Dendritic cell treated with granulocyte-macrophage colony-stimulating factor and Interleukin-4, amounts not matched to agents 40 ng/mL and 50 ng/mL, for 4 days (primary cell): ENCODE measurements around the gene ZNF831.

ENCODE experiments used
- H3K27ac Mint-ChIP-seq: one replicate; pipeline ENCODE4 v1.8.0; 2022; ENCODE audit warnings: mild to moderate bottlenecking, mixed read lengths
- H3K27me3 Mint-ChIP-seq: one replicate; pipeline ENCODE4 v1.8.0; 2022; ENCODE audit warnings: mild to moderate bottlenecking, mixed read lengths
- H3K36me3 Mint-ChIP-seq: one replicate; pipeline ENCODE4 v1.8.0; 2022; ENCODE audit warnings: low read depth, mixed read lengths
- H3K4me1 Mint-ChIP-seq: one replicate; pipeline ENCODE4 v1.8.0; 2022; ENCODE audit warnings: low read depth, mixed read lengths
- H3K4me3 Mint-ChIP-seq: one replicate; pipeline ENCODE4 v1.8.0; 2022; ENCODE audit warnings: mild to moderate bottlenecking, moderate library complexity, mixed read lengths
- H3K9me3 Mint-ChIP-seq: one replicate; pipeline ENCODE4 v1.8.0; 2022; ENCODE audit warnings: mixed read lengths
- intact Hi-C: fragments of 100-400 bp; cut with micrococcal nuclease; formaldehyde crosslinking; loops from one replicate; pipeline ENCODE4 v1.15.0; 2022

The ZNF831 gene

DNA sequence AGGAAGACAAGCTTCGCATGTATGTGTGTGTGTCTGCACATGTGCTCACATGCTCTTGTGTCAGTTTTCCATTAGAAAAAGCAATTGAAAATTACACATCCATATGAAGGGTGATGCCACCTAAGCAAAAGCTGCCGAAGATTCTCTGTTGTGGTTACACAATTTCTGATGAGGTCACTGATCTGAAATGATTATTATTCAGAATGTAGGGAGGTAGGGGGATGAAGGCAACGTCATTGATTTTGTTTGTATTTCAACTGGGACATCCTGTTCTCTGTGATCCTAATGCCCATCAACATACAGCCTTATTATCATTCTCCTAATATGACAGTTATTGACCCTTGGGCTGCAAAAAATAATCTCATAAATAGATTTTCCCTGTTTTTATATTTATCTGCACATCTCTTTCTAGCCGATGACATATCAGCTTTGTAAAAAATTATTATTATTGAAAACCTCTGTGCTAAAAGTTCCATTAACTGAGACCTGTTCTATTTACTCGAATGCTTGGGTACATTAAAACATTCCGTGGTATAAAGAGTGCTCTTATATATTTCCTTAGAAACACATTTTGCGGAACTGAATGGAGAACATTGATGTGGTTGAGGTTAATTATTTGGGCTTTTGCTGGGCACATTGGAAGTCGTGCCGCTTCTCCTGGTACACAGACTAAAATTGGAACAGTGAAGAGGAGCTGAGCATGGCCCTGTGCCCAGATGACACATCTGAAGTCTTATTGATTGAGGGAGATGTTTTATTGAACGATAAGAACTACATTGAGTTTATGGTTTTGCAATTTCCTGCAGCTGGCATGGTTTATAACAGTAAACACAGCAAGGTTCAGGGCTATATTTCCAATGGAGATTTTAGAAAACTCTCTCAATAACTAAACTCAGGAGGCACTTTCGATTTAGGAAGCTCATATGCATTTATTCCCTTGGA, 51.3 kb downstream of the ZNF831 start:
- no peaks in the 10 kb centered on the region for H3K36me3 Mint-ChIP-seq
- H3K27me3 Mint-ChIP-seq = peaks cover 3% of the 10 kb centered on the region
- H3K27ac Mint-ChIP-seq = no peak overlapping the region
- H3K4me1 Mint-ChIP-seq = peaks cover 5% of the 10 kb centered on the region
- no peaks in the 10 kb centered on the region for H3K9me3 Mint-ChIP-seq
- intact Hi-C loops = loop anchor here (10.0 kb wide), 1 partner anchor 190 kb away; no protein-coding TSS in a partner anchor
- H3K4me3 Mint-ChIP-seq = no peak overlapping the region

DNA sequence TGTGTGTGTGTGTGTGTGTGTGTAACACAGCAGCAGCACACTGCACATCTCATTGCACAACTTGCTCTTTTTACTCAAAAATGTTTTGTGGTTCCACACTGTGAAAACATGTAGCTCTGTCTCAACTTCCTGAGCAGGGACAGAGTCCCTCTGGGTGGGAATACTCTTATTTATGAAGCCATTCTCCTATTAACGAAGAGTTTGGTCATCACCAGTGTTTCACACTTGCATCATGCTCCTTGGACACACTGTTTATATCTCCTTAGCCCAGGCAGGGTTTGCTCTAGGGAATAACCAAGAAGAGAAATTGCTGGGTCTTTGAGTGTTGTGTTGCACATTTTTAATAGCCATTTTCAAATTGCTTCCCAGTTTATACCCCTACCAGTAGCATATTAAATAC, 53.6 kb downstream of the ZNF831 start:
- Mint-ChIP-seq H3K27ac (no peak overlapping the region), H3K9me3 (no peaks in the 10 kb centered on the region), H3K36me3 (no peaks in the 10 kb centered on the region), H3K4me1 (peaks cover 5% of the 10 kb centered on the region), H3K27me3 (peaks cover 24% of the 10 kb centered on the region), H3K4me3 (no peak overlapping the region)
- intact Hi-C loops = loop anchor here (10.0 kb wide), 1 partner anchor 188 kb away; no protein-coding TSS in a partner anchor

DNA sequence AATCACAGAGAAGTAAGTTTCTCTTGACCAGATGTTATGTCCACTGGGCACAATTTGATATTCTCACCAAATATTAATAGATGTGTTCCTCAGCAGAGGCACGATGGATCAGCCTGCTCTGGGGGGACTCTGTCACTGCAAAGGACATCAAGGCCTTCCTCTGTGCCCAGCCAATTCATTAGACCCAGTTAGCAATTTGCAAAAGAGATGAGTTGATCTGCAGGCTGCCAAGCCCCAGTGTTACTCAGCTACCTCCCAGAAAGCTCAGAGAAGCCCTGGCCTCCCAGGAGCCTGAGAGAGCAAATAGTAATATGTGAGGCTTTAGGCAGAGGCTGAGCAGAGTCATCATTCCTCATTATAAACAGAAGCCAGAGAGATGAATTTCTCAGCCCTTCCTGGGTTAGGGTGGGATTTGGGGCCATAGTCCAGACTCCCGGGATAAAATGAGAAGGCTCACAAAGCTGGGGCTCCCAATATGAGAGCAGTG, 54.2 kb downstream of the ZNF831 start:
- peaks cover 10% of the 10 kb centered on the region for H3K4me1 Mint-ChIP-seq
- H3K4me3 Mint-ChIP-seq = no peak overlapping the region
- no peaks in the 10 kb centered on the region for H3K9me3 Mint-ChIP-seq
- H3K36me3 Mint-ChIP-seq = no peaks in the 10 kb centered on the region
- peaks cover 27% of the 10 kb centered on the region for H3K27me3 Mint-ChIP-seq
- intact Hi-C loops = loop anchor here (10.0 kb wide), 1 partner anchor 187 kb away; no protein-coding TSS in a partner anchor
- H3K27ac Mint-ChIP-seq = no peak overlapping the region

DNA sequence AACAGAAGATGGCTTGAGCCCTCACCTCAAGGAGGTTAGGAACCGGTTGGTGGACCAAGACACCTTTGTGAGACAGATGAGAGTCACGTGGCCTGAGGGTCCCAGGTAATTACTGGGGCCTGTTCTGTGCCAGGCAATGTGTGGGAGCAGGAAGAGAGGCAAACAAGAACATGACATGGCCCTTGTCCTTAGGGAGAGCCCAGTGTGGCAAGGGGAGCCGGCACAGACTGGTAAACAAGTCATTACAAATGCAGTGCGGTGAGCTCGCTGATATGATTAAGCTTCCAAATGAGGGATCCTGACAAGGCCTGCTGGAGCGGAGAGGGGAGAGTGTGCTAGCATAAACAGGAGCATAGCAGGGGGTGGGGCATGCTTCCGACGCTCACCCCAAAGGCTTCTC, 55.6 kb downstream of the ZNF831 start:
- no peak overlapping the region for H3K4me3 Mint-ChIP-seq

DNA sequence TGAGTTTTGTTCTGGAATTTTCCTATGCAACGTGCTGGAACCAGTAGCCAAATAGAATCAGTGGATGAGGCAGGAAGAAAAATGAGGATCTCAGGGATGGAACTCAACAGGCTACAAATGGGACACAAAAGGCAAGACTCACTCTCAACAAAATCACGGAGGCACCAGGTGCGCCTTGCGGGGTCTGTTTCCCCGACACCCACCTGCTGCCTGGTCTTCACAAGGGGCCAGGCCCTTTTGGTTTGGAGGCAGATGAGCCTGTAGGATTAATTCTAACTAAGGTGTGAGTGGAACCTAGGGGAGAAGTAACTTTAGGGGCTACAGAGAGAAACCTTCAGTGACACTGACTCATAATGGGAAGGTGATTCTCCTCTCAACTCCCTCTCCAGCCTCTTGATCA, 56.5 kb downstream of the ZNF831 start:
- Mint-ChIP-seq H3K4me3 (no peak overlapping the region), H3K27me3 (peaks cover 49% of the 10 kb centered on the region), H3K9me3 (no peaks in the 10 kb centered on the region)

More for the DNA sequence above, 55.6 kb downstream of the ZNF831 start:
- Mint-ChIP-seq H3K4me1 (peaks cover 16% of the 10 kb centered on the region), H3K36me3 (no peaks in the 10 kb centered on the region), H3K27ac (no peak overlapping the region), H3K27me3 (peaks cover 41% of the 10 kb centered on the region), H3K9me3 (no peaks in the 10 kb centered on the region)
- intact Hi-C loops = loop anchor here (10.0 kb wide), 1 partner anchor 186 kb away; no protein-coding TSS in a partner anchor

GRCh38 chr20:59221049-59221706, 57.6 kb downstream of the ZNF831 start:
- Mint-ChIP-seq H3K27me3 (peaks cover 55% of the 10 kb centered on the region), H3K4me3 (no peak overlapping the region), H3K27ac (no peak overlapping the region), H3K36me3 (no peaks in the 10 kb centered on the region), H3K9me3 (no peaks in the 10 kb centered on the region), H3K4me1 (peaks cover 11% of the 10 kb centered on the region)
- intact Hi-C loops = loop anchor here (5.0 kb wide), 1 partner anchor 349 kb away; no protein-coding TSS in a partner anchor

More for the DNA sequence above, 56.5 kb downstream of the ZNF831 start:
- Mint-ChIP-seq H3K27ac (no peak overlapping the region), H3K36me3 (no peaks in the 10 kb centered on the region), H3K4me1 (peaks cover 12% of the 10 kb centered on the region)
- intact Hi-C loops = loop anchor here (5.0 kb wide), 1 partner anchor 348 kb away; no protein-coding TSS in a partner anchor

- no peaks in the 10 kb centered on the region for H3K36me3 Mint-ChIP-seq
- H3K27me3 Mint-ChIP-seq = peaks cover 56% of the 10 kb centered on the region
Measured at GRCh38 chr20:59221707-59222252, 58.2 kb downstream of the ZNF831 start.

DNA sequence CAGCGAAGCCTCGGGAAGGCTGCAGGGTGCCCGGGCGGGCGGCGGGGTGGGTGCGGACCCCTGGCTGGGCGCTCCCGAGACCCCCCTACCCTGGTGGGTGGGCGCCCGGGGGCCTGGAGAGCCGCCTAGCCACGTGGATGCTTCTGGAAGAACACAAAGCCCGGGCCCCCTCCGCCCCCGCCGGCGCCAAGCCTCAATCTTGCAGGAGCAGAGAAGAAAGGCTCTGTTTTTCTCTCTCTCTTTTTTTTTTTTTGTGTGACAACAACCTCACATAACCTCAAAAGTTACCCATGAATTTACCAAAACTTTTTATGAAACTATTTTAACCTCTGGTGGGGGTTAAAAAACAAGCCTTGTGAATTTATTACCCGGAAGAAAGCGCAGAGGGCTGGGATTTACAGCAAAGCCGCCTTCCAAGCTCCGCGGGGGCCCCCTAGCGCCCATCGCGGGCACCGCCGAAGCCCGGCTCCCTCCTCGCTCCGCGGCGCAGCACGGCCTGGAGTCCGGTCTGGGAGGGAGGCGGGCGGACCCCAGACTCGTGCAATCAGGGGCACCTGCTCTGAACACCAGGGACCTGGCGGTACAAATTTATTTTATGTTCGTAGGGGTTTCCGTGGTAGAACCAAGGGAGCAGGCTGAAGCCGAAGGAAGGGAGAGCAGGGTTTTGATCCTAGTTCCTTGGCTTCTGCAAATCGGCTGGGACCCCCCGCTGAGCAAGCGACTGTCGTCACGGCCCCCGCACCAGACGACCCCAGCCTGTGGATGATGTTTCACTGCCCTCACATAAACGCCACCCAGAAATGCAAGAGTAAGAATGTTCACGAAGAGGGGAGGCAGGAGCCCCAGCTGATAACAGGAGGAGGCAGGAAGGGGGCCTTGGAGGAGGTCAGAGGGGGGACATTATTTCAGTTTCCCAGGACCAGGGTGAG, 58.9 kb downstream of the ZNF831 start:
- peaks cover 56% of the 10 kb centered on the region for H3K27me3 Mint-ChIP-seq
- H3K9me3 Mint-ChIP-seq = no peaks in the 10 kb centered on the region
- no peaks in the 10 kb centered on the region for H3K36me3 Mint-ChIP-seq
- intact Hi-C loops = loop anchor here (2.0 to 5.0 kb wide), 3 partner anchors 134 to 350 kb away; no protein-coding TSS in a partner anchor
- peak overlapping the region; percentile 73 for H3K4me3 Mint-ChIP-seq
- H3K27ac Mint-ChIP-seq = peak overlapping the region; percentile 44
- peaks cover 11% of the 10 kb centered on the region for H3K4me1 Mint-ChIP-seq

More at GRCh38 chr20:59221707-59222252, 58.2 kb downstream of the ZNF831 start:
- Mint-ChIP-seq H3K27ac (no peak overlapping the region), H3K4me1 (peaks cover 11% of the 10 kb centered on the region), H3K4me3 (peak overlapping the region; percentile 73), H3K9me3 (no peaks in the 10 kb centered on the region)
- intact Hi-C loops = loop anchor here (2.0 to 5.0 kb wide), 3 partner anchors 133 to 349 kb away; no protein-coding TSS in a partner anchor

GRCh38 chr20:59223182-59223601, 59.6 kb downstream of the ZNF831 start:
- no peak overlapping the region for H3K4me3 Mint-ChIP-seq
- H3K36me3 Mint-ChIP-seq = no peaks in the 10 kb centered on the region
- H3K9me3 Mint-ChIP-seq = no peaks in the 10 kb centered on the region
- no peak overlapping the region for H3K27ac Mint-ChIP-seq
- intact Hi-C loops = loop anchor here (2.0 to 5.0 kb wide), 3 partner anchors 134 to 351 kb away; no protein-coding TSS in a partner anchor
- H3K27me3 Mint-ChIP-seq = peaks cover 56% of the 10 kb centered on the region
- peaks cover 11% of the 10 kb centered on the region for H3K4me1 Mint-ChIP-seq

- Mint-ChIP-seq H3K4me3 (no peak overlapping the region), H3K36me3 (no peaks in the 10 kb centered on the region), H3K27ac (no peak overlapping the region), H3K9me3 (peaks cover 4% of the 10 kb centered on the region), H3K27me3 (peaks cover 56% of the 10 kb centered on the region), H3K4me1 (peaks cover 11% of the 10 kb centered on the region)
- intact Hi-C loops = loop anchor here (2.0 to 5.0 kb wide), 3 partner anchors 135 to 351 kb away; no protein-coding TSS in a partner anchor
Measured at GRCh38 chr20:59223750-59224149, 60.1 kb downstream of the ZNF831 start.

DNA sequence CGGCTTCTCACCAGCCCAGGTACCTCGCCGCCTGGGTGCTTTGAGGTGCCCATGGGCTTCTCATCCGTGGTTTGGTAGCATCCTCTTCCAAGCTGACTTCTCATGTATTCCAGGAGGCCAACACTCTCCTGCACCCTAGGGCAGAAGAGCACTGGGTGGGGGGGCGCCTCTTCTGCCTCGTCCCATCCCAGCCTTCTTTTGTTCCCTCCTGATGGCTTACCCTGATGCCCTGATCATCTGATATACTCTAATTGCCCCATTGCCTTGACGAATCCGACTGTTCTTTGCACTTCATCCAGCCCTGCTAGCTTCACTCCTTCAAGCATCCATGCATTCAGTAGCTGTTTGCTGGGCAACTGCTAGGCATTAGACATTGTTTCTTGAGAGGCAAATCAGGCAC, 60.6 kb downstream of the ZNF831 start:
- peaks cover 58% of the 10 kb centered on the region for H3K27me3 Mint-ChIP-seq
- no peaks in the 10 kb centered on the region for H3K36me3 Mint-ChIP-seq
- no peak overlapping the region for H3K27ac Mint-ChIP-seq
- peaks cover 11% of the 10 kb centered on the region for H3K4me1 Mint-ChIP-seq
- H3K9me3 Mint-ChIP-seq = peaks cover 8% of the 10 kb centered on the region
- intact Hi-C loops = loop anchor here (5.0 kb wide), 1 partner anchor 352 kb away; no protein-coding TSS in a partner anchor
- no peak overlapping the region for H3K4me3 Mint-ChIP-seq

DNA sequence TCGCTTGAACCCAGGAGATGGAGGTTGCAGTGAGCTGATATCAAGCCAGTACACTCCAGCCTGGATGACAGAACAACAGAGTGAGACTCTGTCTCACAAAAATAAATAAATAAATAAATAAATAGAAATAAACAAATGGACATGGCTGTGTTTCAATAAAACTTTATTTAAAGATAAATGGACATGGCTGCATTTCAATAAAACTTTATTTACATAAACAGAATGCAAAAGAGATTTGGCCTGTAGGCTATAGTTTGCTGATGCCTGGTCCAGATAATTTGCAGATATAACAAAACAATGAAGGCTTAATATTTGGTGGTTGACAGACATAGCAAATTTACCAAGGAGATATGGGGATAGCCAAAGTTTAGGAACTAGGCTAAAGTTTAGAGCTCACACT, 66.8 kb downstream of the ZNF831 start:
- intact Hi-C loops = no loop called here
- Mint-ChIP-seq H3K27me3 (peaks cover 14% of the 10 kb centered on the region), H3K4me1 (no peaks in the 10 kb centered on the region), H3K36me3 (no peaks in the 10 kb centered on the region), H3K4me3 (no peak overlapping the region), H3K9me3 (peaks cover 10% of the 10 kb centered on the region), H3K27ac (no peak overlapping the region)
